Heart left ventricle (tissue), 13 donors: ENCODE data around the gene GZMM.

Experiments
- CTCF ChIP-seq, 12 donors: fragments of 200-600 bp; sonication (generic) in 4 of 12; IDR thresholded peaks; one replicate each; pipeline versions ENCODE4 v1.5.0 to v1.8.0; 2018 to 2022; ENCODE audit warnings: antibody characterized with exemption in 12 of 12, mild to moderate bottlenecking in 5 of 12
- POLR2A ChIP-seq, 2 donors: fragments of 450-650 bp; IDR thresholded peaks; one replicate each; pipeline ENCODE4 v1.6.1; 2017; ENCODE audit warnings: antibody characterized with exemption in 2 of 2, mild to moderate bottlenecking in 2 of 2, moderate library complexity in 2 of 2
- donor health status: ischemic (EF 13 %, LVEDD 7.1; RV severe dilation, severe dysfunction).
- donor health status: DM: no; HTN: yes; CAD: no.
- donor health status: DM: no; HTN: no; CAD: no.
- donor health status: ischemic (EF 25% LVEDD 6.9; RV normal size, moderate dysfunction).
- donor health status: ischemic (EF 25% LVEDD 5.7; RV mildly dilated, moderate dysfunction).
- donor health status: ischemic (EF 35%, LVEDD 5.7; RV mildly dilated, moderate dysfunction).
- donor health status: nonischemic (EF 11% LVEDD 7.7; RV severe dilation, severe dysfunction).
- donor health status: DM: yes; HTN: yes; CAD: no.
- donor health status: PGD.
- donor health status: ischemic (EF 29% LVEDD 5.4; RV normal size, mild dysfunction).
- donor health status: nonischemic (EF 23%, LVEDD 6.1; RV moderate dilation, normal function).

- no peak for TF ChIP-seq CTCF (IDR thresholded peaks at IDR 0.05)
- TF ChIP-seq POLR2A (IDR thresholded peaks at IDR 0.05) = no peak
These were observed 44.8 kb upstream of the GZMM start for GRCh38 chr19:498977-499623.
